Ovary (tissue), 9 donors: Measurements from ENCODE around the gene PRDM16. TPM values are rescaled to one million over a fixed set of nuclear protein-coding genes. Genes with fewer than 3 reads are reported as not detected.

Source experiments
- DNase-seq, 5 donors: peaks; one replicate each; pipeline ENCODE4 v3.0.0-alpha.2; 2019 to 2020
- H3K27ac ChIP-seq, 2 donors: fragments of 200-600 bp; one replicate each; pipeline versions ENCODE4 v1.5.1 to v1.8.0; 2019 to 2022
- H3K27me3 ChIP-seq: fragments of 200-600 bp; one replicate; pipeline ENCODE4 v1.8.0; 2022
- H3K36me3 ChIP-seq: fragments of 200-600 bp; sonication (generic); one replicate; pipeline ENCODE4 v1.5.1; 2019
- H3K4me1 ChIP-seq: one replicate; pipeline ENCODE4 v1.8.1; 2013; ENCODE audit warnings: mild to moderate bottlenecking, moderate library complexity; ENCODE audit not compliant: insufficient read depth
- H3K4me3 ChIP-seq: fragments of 200-600 bp; sonication (generic); one replicate; pipeline ENCODE4 v1.5.1; 2017
- H3K9me3 ChIP-seq, 2 donors: fragments of 200-600 bp in 1 of 2; sonication (generic) in 1 of 2; one replicate each; pipeline versions ENCODE4 v1.5.1 to v1.8.1; 2013 to 2019; ENCODE audit warnings: mild to moderate bottlenecking in 1 of 2, moderate library complexity in 1 of 2
- EP300 ChIP-seq: sonication (generic); formaldehyde crosslinking; IDR thresholded peaks from one replicate; pipeline ENCODE4 v1.6.1; 2017; ENCODE audit warnings: antibody characterized with exemption
- POLR2A ChIP-seq: fragments of 450-650 bp; IDR thresholded peaks from one replicate; pipeline ENCODE4 v1.6.1; 2017; ENCODE audit warnings: antibody characterized with exemption, mild to moderate bottlenecking, moderate library complexity
- WGBS, 3 donors: extraction: QIAGEN DNeasy Blood & Tissue Kit in 1 of 3; methylation state at CpG; one replicate each; pipeline versions ENCODE4 v1.1.5 to v1.1.7; 2013 to 2017; 5-methylcytosine and 5-hydroxymethylcytosine counted together
- intact Hi-C, 4 donors: fragments of 100-400 bp; cut with DNase I; formaldehyde crosslinking; loops; one replicate each; pipeline versions ENCODE4 v1.11.0 to v1.15.1; 2022 to 2023
- polyA plus RNA-seq, 2 donors: library from polyadenylated mRNA; stranded (reverse); fragments of 200-250 nt in 1 of 2; fragments of 350-450 nt in 1 of 2; fragmentation: Illumina TruSeq in 1 of 2; extraction: RNeasy Lipid Tissue Mini Kit (QIAGEN cat#74804) in 1 of 2; gene quantifications; one replicate each; pipeline ENCODE4 v1.2.3, GENCODE V29; 2013 to 2014
- total RNA-seq, 7 donors: library from RNA; depleted of rRNA in 2 of 7; stranded (reverse); fragments of >200 nt in 2 of 7; fragmentation: NEBNext Ultra II Directional in 3 of 7; extraction: Animal tissue kit (Norgen Biotek cat#: 25700) in 3 of 7; gene quantifications; one replicate each; pipeline versions ENCODE4 v1.1.0 to v1.2.4, GENCODE V29; 2016 to 2023
- TF ChIP-seq, protein P1 (sequence below), 3 donors: fragments of 450-650 bp in 2 of 3; fragments of 200-600 bp in 1 of 3; IDR thresholded peaks; one replicate each; pipeline versions ENCODE4 v1.5.1 to v1.8.0; 2016 to 2022; ENCODE audit warnings: antibody characterized with exemption in 3 of 3, mild to moderate bottlenecking in 1 of 3
- donor health status: DM: no; HTN: no; CAD: no; lungs with moderate emphysema.
- donor health status: DM: no; HTN: no; CAD: no.
- donor health status: Bipolar disorder and iron deficiency.
- donor health status: DM: yes; HTN: yes; CAD: no.
- donor health status: DM: no; HTN: no; CAD: no.
- donor health status: DM: yes; HTN: yes; CAD: no.

Gene PRDM16
- total and polyA plus RNA-seq, 9 donors = 1.1 to 17.3 (median 3.9) TPM

DNA sequence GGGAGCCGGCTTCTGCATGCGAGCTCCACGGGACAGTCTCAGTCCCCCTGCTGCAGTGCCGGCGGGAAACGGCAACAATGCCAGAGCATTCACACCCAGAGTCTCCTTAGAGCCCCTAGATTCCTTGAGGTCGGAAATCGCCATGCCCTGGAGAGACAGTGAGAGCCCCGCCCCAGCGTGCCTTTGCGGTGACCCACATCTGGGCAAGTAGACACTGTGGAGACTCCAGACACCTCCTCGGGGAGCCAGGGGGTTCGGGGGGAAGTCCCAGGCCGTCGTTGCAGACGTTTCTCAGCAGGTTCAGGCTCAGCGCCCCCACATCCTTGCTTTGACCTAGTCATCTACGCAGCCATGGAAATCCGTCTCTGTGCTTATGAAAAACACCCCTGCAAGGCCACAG lies 304.2 kb downstream of the PRDM16 start:
- no peak overlapping the region for H3K4me3 ChIP-seq
- intact Hi-C loops = no loop called here
- no peak for DNase-seq
- no peaks in the 10 kb centered on the region for H3K36me3 ChIP-seq
- H3K9me3 ChIP-seq = no peaks in the 10 kb centered on the region
- no peaks in the 10 kb centered on the region for H3K27me3 ChIP-seq
- whole genome bisulfite sequencing, 3 donors = 85 to 89% (median 86%) methylated on average over 18 to 19 of the region's 19 CpGs
- no peak overlapping the region for H3K27ac ChIP-seq
- H3K4me1 ChIP-seq = peaks cover 6% of the 10 kb centered on the region
- TF ChIP-seq, protein P1, sequence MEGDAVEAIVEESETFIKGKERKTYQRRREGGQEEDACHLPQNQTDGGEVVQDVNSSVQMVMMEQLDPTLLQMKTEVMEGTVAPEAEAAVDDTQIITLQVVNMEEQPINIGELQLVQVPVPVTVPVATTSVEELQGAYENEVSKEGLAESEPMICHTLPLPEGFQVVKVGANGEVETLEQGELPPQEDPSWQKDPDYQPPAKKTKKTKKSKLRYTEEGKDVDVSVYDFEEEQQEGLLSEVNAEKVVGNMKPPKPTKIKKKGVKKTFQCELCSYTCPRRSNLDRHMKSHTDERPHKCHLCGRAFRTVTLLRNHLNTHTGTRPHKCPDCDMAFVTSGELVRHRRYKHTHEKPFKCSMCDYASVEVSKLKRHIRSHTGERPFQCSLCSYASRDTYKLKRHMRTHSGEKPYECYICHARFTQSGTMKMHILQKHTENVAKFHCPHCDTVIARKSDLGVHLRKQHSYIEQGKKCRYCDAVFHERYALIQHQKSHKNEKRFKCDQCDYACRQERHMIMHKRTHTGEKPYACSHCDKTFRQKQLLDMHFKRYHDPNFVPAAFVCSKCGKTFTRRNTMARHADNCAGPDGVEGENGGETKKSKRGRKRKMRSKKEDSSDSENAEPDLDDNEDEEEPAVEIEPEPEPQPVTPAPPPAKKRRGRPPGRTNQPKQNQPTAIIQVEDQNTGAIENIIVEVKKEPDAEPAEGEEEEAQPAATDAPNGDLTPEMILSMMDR (IDR thresholded peaks at IDR 0.05) = no peak
- TF ChIP-seq POLR2A (no peak), EP300 (no peak)

DNA sequence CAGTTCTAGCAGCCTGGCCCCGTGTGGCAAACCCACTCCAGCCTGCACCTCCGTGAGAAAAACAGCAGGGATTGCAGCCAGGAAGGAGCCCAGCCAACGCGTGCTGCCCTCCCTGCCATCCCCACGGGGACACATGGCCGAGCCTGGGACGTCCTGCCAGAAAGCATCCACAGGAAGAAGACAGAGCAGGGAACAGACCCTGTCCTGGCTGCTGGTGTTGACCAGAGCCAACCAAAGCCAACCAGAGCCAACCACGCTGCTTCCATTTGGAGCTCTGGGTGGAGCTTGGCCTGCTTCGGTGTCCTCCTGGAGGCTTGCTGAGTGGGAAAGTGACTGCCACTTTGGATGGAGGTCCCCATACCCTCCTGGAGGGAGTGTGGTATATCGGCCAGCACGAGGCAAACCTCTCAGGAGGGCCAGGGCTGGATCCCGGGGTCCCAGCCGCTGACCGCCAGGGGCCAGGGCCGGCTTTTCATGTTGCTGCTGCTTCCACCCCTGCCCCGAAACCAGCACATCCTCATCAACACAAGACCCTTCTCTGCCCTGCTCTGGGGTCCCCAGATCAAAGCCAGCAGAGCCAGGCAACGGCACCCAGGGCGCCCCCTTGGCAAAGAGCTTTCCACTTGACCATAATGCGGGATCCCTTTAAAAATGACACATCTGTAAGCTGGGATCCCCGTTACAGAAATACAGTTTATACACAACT lies 304.9 kb downstream of the PRDM16 start:
- WGBS, 3 donors = 76 to 86% (median 85%) methylated on average over 19 to 20 of the region's 20 CpGs
- peaks cover 6% of the 10 kb centered on the region for H3K4me1 ChIP-seq
- no peak for DNase-seq
- no peaks in the 10 kb centered on the region for H3K36me3 ChIP-seq
- H3K4me3 ChIP-seq = no peak overlapping the region
- H3K27me3 ChIP-seq = no peaks in the 10 kb centered on the region
- no peak for TF ChIP-seq POLR2A
- no peak for TF ChIP-seq EP300
- TF ChIP-seq, protein P1 (IDR thresholded peaks at IDR 0.05) = no peak
- no peaks in the 10 kb centered on the region for H3K9me3 ChIP-seq
- intact Hi-C loops = no loop called here
- H3K27ac ChIP-seq = no peak overlapping the region

DNA sequence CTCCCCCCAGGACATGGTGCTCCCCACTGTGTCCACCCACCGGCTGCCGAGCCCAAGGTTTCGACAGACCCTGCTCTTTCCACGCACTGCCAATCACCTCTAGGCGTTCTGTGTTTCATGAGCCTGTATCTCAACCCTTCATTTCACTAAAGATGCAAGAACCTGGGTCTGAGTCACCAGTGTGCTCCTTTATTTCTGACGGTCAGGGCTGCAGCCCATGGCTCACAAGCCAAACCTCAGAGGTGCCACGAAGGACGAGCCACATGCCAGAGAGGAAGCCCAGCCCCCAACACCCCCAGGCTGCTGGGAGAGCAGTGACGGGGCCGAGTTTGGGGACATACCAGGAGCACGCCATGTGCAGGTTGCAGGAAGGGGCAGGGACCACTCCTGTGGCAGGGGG lies 306.2 kb downstream of the PRDM16 start:
- no peaks in the 10 kb centered on the region for H3K9me3 ChIP-seq
- TF ChIP-seq EP300 (no peak), POLR2A (no peak)
- TF ChIP-seq, protein P1 (IDR thresholded peaks at IDR 0.05) = no peak
- WGBS, 3 donors = 73% methylated on average over 11 of the region's 11 CpGs
- intact Hi-C loops = no loop called here
- H3K27me3 ChIP-seq = no peaks in the 10 kb centered on the region
- H3K27ac ChIP-seq = no peak overlapping the region
- H3K4me1 ChIP-seq = no peaks in the 10 kb centered on the region
- H3K36me3 ChIP-seq = no peaks in the 10 kb centered on the region
- no peak for DNase-seq
- no peak overlapping the region for H3K4me3 ChIP-seq

DNA sequence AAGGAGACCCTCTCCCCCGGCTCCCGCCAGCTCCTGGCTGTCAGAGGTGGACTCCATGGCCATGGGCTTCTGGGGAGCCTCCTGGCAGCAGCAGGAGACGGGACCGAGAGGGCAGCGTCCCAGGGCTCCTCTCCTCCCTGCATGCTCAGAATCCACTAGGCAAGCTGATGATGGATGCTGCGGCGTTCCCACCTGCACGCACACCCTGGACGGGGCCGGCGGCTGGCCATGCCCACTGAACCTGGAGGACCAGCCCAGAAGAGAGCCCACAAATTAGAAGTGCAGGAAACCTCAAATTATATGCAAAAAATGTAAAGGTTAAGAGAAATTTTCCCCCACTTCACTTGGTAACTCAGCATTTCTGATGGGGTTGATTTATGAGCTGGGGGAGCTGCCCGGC lies 308.2 kb downstream of the PRDM16 start:
- Histone ChIP-seq H3K36me3 (no peaks in the 10 kb centered on the region), H3K27ac (no peak overlapping the region), H3K9me3 (no peaks in the 10 kb centered on the region), H3K27me3 (no peaks in the 10 kb centered on the region), H3K4me3 (no peak overlapping the region), H3K4me1 (no peaks in the 10 kb centered on the region)
- DNase-seq = no peak
- intact Hi-C loops = no loop called here
- WGBS, 3 donors = 48 to 60% (median 58%) methylated on average over 12 of the region's 12 CpGs
- TF ChIP-seq, protein P1 (IDR thresholded peaks at IDR 0.05) = no peak
- no peak for TF ChIP-seq EP300
- TF ChIP-seq POLR2A = no peak
